T-helper 17 cell (primary cell): ENCODE results near the gene ABHD17A. TPM values are rescaled to one million over a fixed set of nuclear protein-coding genes. Genes with fewer than 3 reads are reported as not detected.

Experiments
- ATAC-seq: fragments of 150-1000 bp; cut with Tn5 transposase; 2 replicates; pipeline ENCODE4 v1.10.0; 2021; ENCODE audit warnings: mild to moderate bottlenecking, moderate library complexity
- DNase-seq, 3 donors: peaks; one replicate each; pipeline versions ENCODE4 v3.0.0 to v3.0.0-alpha.2; 2020 to 2021
- H3K9me3 ChIP-seq: one replicate; pipeline ENCODE4 v1.7.0; 2013; ENCODE audit warnings: low read length, mild to moderate bottlenecking; ENCODE audit not compliant: control insufficient read depth, poor library complexity, severe bottlenecking
- H3K27ac Mint-ChIP-seq: one replicate; pipeline ENCODE4 v1.8.0; 2022; ENCODE audit warnings: mild to moderate bottlenecking, moderate library complexity, mixed read lengths
- H3K27me3 Mint-ChIP-seq: one replicate; pipeline ENCODE4 v1.8.0; 2022; ENCODE audit warnings: mixed read lengths
- H3K36me3 Mint-ChIP-seq: one replicate; pipeline ENCODE4 v1.8.0; 2022; ENCODE audit warnings: low read depth, mixed read lengths
- H3K4me1 Mint-ChIP-seq: one replicate; pipeline ENCODE4 v1.8.0; 2022; ENCODE audit warnings: mild to moderate bottlenecking, mixed read lengths
- H3K4me3 Mint-ChIP-seq: one replicate; pipeline ENCODE4 v1.8.0; 2022; ENCODE audit warnings: mild to moderate bottlenecking, moderate library complexity, mixed read lengths
- total RNA-seq, 4 donors: library from RNA in 2 of 4; stranded (reverse) in 2 of 4; gene quantifications; one replicate each; pipeline ENCODE4 v1.2.3 and lab custom pipeline; 2022 to 2026

Gene ABHD17A
- total RNA-seq, 2 donors from 2014 or later, result 121 to 125 TPM

GRCh38 chr19:1855040-1855827 is 30.1 kb downstream of the ABHD17A start:
- no peaks in the 10 kb centered on the region for H3K36me3 Mint-ChIP-seq
- DNase-seq (peak; percentile 62 to 75 (median 74)), ATAC-seq (peak; percentile 71)
- H3K9me3 ChIP-seq, result no peaks in the 10 kb centered on the region
- peak overlapping the region; percentile 81 for H3K27ac Mint-ChIP-seq
- peak overlapping the region; percentile 92 for H3K4me3 Mint-ChIP-seq
- H3K4me1 Mint-ChIP-seq, result peaks cover 42% of the 10 kb centered on the region
- no peaks in the 10 kb centered on the region for H3K27me3 Mint-ChIP-seq

DNA sequence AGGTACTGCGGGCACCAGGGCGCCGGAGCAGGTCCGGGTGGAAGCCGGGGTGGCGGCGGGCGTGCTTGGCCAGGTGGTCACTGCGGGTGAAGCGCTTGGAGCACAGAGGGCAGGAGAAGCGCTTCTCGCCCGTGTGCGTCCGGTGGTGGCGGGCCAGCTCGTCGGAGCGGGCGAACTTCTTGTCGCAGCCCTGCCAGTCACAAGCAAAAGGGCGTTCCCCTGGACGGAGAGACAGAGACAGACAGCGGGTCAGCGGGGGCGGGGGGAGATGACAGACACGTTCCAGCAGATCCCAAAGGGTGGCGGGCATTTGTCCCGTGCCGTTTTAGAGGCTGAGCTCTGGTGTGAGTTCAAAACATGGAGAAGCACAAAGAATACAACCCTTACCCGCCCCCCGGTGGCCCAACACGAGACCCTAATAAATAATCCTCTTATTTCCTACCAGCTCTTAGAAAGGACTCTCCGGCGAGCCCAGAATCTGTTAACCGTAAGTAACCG is 30.7 kb downstream of the ABHD17A start:
- no peak for ATAC-seq
- DNase-seq, result peak in 1 of 3 donors; percentile 7
- Mint-ChIP-seq H3K27me3 (no peaks in the 10 kb centered on the region), H3K4me1 (peaks cover 39% of the 10 kb centered on the region), H3K4me3 (peak overlapping the region; percentile 92), H3K36me3 (no peaks in the 10 kb centered on the region), H3K27ac (peak overlapping the region; percentile 81)
- no peaks in the 10 kb centered on the region for H3K9me3 ChIP-seq

GRCh38 chr19:1854039-1854541 is 31.2 kb downstream of the ABHD17A start:
- H3K4me3 Mint-ChIP-seq, result peak overlapping the region; percentile 31
- H3K27me3 Mint-ChIP-seq, result no peaks in the 10 kb centered on the region
- DNase-seq (peak in 1 of 3 donors; percentile 8), ATAC-seq (no peak)
- no peak overlapping the region for H3K27ac Mint-ChIP-seq
- no peaks in the 10 kb centered on the region for H3K9me3 ChIP-seq
- no peaks in the 10 kb centered on the region for H3K36me3 Mint-ChIP-seq
- H3K4me1 Mint-ChIP-seq, result peaks cover 36% of the 10 kb centered on the region

GRCh38 chr19:1853295-1854038 is 31.8 kb downstream of the ABHD17A start:
- no peaks in the 10 kb centered on the region for H3K9me3 ChIP-seq
- Mint-ChIP-seq H3K27ac (peak overlapping the region; percentile 83), H3K4me1 (peaks cover 31% of the 10 kb centered on the region), H3K36me3 (no peaks in the 10 kb centered on the region), H3K4me3 (peak overlapping the region; percentile 81), H3K27me3 (no peaks in the 10 kb centered on the region)
- ATAC-seq (peak; percentile 42), DNase-seq (peak; percentile 70 to 82 (median 71))

DNA sequence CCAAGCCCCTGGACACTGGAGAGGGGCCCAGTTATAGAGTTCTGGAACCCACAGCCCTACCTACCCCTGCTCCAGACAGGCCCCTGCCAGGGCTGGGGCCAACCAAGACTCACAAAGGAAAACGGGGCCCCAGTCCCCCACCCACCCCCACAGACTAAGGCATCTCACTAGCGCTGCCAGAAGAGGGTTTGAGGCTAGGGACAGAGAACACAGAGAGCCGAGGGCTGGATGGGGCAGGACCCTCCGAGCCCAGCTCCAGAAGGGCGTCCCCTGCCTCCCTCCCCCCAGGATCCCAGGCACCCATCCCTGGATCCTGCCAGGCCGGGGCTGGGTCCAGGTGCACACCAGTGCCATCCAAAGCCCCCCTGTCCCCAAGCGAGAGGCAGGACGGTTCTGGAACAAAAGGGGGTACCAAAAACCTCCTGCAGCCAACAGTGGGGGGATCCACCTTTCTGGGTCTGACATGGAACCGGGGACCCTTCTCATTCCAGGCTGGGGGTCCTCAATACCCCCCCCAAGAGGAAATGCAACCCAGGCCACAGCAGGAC is 32.6 kb downstream of the ABHD17A start:
- Mint-ChIP-seq H3K4me1 (peaks cover 31% of the 10 kb centered on the region), H3K4me3 (peak overlapping the region; percentile 81), H3K27me3 (no peaks in the 10 kb centered on the region), H3K27ac (peak overlapping the region; percentile 83), H3K36me3 (no peaks in the 10 kb centered on the region)
- H3K9me3 ChIP-seq, result no peaks in the 10 kb centered on the region
- DNase-seq (no peak), ATAC-seq (no peak)

DNA sequence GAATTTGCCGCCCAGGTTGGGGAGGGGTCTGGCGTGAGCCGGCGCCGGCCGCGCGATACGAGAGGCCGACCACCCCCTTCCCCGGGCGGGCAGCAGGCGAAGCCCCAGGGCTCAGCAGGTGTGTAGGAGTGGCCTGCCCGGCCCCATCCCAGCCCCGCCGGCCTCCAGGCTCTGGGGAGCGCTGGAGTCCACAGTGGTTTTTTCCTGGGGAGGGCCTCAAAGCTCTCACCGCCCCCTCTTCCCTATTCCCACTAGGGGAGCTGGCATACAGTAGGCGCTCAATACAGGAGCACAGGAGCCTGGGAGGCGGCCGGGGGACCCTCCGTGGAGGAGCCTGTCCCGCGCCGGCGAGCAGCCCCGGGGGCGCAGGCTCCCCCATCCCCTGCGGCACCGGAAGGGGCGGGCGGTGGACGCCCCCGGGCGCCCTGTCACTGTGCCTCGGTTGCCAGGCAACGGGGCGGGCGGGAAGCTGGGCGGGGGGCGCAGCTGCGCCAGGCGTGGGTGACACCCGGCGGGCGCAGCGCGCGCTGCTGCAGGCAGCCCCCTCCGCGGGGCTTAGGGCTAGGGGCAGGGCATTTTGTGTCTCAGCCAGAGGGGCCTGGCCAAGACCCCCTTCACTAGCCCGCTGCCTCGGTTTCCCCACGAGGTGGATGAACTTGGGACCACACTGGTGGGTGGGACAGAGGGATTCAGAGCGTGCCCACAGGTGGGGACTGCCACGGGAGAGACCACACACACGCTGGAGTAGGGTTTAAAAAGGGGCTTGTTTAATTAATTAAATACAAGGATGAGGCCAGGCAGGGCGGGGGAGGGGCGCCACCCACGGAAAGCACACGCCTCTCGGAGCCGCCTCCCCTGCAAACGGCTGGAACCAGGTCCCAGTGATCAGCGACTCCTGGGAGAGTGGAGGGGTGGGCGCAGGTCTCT is 33.4 kb downstream of the ABHD17A start:
- H3K4me1 Mint-ChIP-seq, result peaks cover 38% of the 10 kb centered on the region
- peak in 2 of 3 donors; percentile 53 to 54 for DNase-seq

DNA sequence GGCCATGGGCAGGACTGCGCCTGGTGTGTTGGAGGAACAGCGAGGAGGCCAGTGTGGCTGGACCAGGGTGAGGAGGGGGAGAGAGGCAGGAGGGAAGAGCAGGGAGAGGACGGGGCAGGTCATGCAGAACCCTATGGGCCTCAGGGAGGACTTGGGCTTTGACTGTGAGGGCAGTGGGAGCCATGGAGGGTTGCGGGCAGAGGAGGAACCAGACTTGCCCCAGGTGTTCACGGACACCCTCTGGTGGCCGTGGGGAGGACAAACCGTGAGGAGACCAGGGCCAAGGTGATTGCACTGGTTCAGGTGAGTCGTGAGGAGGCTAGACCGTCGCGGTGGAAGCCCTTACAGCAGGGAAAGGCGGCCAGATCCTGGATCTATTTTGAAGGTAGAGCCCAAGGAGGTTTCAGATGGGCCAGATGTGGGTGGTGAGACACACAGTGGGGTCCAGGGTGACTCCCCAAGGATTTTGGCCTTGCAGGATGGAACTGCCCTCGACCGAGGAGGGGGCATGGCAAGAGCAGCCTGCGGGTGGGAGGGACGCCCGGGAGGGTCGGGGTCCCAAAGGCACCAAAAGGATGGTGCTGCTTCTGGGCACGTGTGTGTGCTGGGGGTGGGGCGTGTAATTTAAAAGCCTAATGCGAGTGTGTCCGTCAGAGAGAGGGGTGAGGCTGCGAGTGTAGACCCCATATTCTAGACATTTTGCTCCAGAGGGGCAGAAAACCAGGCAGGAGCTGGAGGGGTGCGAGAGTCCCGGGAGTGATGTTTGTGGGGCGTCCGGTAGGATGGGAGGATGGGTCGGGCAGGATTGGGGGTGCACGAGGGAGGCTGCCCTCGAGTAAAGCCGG is 34.3 kb downstream of the ABHD17A start:
- Mint-ChIP-seq H3K27me3 (no peaks in the 10 kb centered on the region), H3K27ac (peak overlapping the region; percentile 54), H3K4me3 (peak overlapping the region; percentile 71), H3K4me1 (peaks cover 38% of the 10 kb centered on the region), H3K36me3 (no peaks in the 10 kb centered on the region)
- no peak for ATAC-seq
- DNase-seq, result no peak
- H3K9me3 ChIP-seq, result no peaks in the 10 kb centered on the region

More for the DNA sequence above, 33.4 kb downstream of the ABHD17A start:
- no peaks in the 10 kb centered on the region for H3K27me3 Mint-ChIP-seq
- no peaks in the 10 kb centered on the region for H3K9me3 ChIP-seq
- peak overlapping the region; percentile 74 for H3K27ac Mint-ChIP-seq
- no peaks in the 10 kb centered on the region for H3K36me3 Mint-ChIP-seq
- no peak for ATAC-seq
- no peak overlapping the region for H3K4me3 Mint-ChIP-seq

GRCh38 chr19:1849886-1850398 is 35.4 kb downstream of the ABHD17A start:
- H3K27me3 Mint-ChIP-seq, result no peaks in the 10 kb centered on the region
- DNase-seq (no peak), ATAC-seq (no peak)
- no peaks in the 10 kb centered on the region for H3K9me3 ChIP-seq
- H3K27ac Mint-ChIP-seq, result peak overlapping the region; percentile 84
- H3K4me3 Mint-ChIP-seq, result peak overlapping the region; percentile 71
- no peaks in the 10 kb centered on the region for H3K36me3 Mint-ChIP-seq
- H3K4me1 Mint-ChIP-seq, result peaks cover 34% of the 10 kb centered on the region

- peaks cover 30% of the 10 kb centered on the region for H3K4me1 Mint-ChIP-seq
- H3K27ac Mint-ChIP-seq, result peak overlapping the region; percentile 84
- H3K36me3 Mint-ChIP-seq, result no peaks in the 10 kb centered on the region
- H3K9me3 ChIP-seq, result no peaks in the 10 kb centered on the region
- no peaks in the 10 kb centered on the region for H3K27me3 Mint-ChIP-seq
- ATAC-seq (no peak), DNase-seq (no peak)
- no peak overlapping the region for H3K4me3 Mint-ChIP-seq
Measured at GRCh38 chr19:1849132-1849474, 36.2 kb downstream of the ABHD17A start.

DNA sequence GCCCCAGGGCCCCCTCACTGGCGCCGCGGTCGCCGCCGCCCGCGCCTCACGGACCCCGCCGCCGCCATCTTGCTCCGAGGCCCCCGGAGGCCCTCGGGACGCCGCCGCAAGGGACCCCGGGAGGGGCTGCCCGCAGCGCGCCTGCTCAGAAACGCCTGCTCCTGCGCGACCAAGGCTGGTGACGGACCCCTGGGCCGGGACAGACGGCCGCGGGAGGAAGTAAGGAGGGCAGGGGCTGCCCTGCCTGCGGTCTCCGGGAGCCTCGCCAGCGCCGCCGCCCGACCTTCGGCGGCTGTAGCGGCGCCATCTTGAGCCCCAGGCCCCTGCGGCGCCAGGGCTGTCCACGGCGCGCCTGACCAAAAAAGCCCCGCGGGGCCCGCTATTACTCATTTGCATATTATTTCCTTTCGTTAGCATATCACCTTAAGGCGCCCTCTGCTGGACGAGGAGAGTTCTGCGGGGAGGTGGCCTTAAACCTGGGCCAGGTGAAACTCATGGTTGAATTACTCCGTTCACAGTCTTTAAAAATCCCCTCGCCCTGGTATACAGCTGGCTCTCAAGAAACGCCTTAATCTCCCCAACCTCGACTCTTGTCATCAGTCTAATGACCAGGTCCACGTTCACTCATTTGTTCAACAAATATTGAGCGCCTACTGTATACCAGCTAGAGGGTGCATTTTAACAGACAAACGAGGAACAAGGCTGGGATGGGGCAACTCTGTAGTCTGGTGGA is 36.7 kb downstream of the ABHD17A start, which contains the start of gene REXO1:
Gene REXO1, minus strand, starts transcription at position 85 of the 733 bp plus-strand sequence. CDS start 125 bp downstream, outside the sequence.
- Mint-ChIP-seq H3K4me1 (peaks cover 28% of the 10 kb centered on the region), H3K27me3 (no peaks in the 10 kb centered on the region)
- peak; percentile 82 for ATAC-seq

More for the DNA sequence above, 36.7 kb downstream of the ABHD17A start, which contains the start of gene REXO1:
- H3K27ac Mint-ChIP-seq, result peak within 1 kb of the TSS; percentile 84
- peak within 1 kb of the TSS; percentile 92 for H3K4me3 Mint-ChIP-seq
- DNase-seq, result peak; percentile 93 to 99 (median 94)
- H3K36me3 Mint-ChIP-seq, result no peaks in the 10 kb centered on the region
- no peaks in the 10 kb centered on the region for H3K9me3 ChIP-seq
